ENCODE data around the gene GGPS1. TPM values are rescaled to one million over a fixed set of nuclear protein-coding genes. Genes with fewer than 3 reads are reported as not detected.

Gene GGPS1
- total RNA-seq, 4 donors from 2014 or later = 18.9 to 26.5 (median 21.4) TPM

DNA sequence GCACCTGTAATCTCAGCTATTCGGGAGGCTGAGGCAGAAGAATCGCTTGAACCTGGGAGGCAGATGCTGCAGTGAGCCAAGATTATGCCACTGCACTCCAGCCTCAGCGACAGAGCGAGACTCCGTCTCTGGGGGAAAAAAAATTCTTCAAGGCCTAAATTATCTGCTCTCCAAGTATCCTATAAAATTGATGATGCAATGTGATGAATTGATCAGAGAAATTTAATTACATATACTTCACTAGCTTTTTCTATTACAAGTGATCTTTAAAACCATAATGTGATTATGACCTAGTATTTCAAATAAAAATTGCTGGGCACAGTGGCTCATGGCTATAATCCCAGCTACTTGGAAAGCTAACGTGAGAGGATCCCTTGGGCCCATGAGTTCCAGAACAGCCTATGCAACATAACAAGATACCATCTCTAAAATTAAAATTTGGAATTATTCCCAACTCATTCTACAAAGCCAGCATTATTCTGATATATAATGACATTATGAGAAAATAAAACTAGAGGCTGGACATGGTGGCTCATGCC lies 44.1 kb upstream of the GGPS1 start:
- Histone ChIP-seq H3K4me3 (no peak overlapping the region), H3K4me1 (peaks cover 28% of the 10 kb centered on the region), H3K9me3 (no peaks in the 10 kb centered on the region), H3K27me3 (no peaks in the 10 kb centered on the region), H3K36me3 (no peaks in the 10 kb centered on the region), H3K27ac (no peak overlapping the region)
- WGBS = 81% methylated on average over 6 of the region's 6 CpGs
- no peak for DNase-seq (ENCODE audit: low spot score in 2 of 2)
- TF ChIP-seq POLR2A (IDR thresholded peaks at IDR 0.05) (no peak), POLR2AphosphoS5 (IDR thresholded peaks at IDR 0.05) (no peak), EP300 (IDR thresholded peaks at IDR 0.05) (no peak)
- TF ChIP-seq, protein P1, sequence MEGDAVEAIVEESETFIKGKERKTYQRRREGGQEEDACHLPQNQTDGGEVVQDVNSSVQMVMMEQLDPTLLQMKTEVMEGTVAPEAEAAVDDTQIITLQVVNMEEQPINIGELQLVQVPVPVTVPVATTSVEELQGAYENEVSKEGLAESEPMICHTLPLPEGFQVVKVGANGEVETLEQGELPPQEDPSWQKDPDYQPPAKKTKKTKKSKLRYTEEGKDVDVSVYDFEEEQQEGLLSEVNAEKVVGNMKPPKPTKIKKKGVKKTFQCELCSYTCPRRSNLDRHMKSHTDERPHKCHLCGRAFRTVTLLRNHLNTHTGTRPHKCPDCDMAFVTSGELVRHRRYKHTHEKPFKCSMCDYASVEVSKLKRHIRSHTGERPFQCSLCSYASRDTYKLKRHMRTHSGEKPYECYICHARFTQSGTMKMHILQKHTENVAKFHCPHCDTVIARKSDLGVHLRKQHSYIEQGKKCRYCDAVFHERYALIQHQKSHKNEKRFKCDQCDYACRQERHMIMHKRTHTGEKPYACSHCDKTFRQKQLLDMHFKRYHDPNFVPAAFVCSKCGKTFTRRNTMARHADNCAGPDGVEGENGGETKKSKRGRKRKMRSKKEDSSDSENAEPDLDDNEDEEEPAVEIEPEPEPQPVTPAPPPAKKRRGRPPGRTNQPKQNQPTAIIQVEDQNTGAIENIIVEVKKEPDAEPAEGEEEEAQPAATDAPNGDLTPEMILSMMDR (IDR thresholded peaks at IDR 0.05) = no peak

DNA sequence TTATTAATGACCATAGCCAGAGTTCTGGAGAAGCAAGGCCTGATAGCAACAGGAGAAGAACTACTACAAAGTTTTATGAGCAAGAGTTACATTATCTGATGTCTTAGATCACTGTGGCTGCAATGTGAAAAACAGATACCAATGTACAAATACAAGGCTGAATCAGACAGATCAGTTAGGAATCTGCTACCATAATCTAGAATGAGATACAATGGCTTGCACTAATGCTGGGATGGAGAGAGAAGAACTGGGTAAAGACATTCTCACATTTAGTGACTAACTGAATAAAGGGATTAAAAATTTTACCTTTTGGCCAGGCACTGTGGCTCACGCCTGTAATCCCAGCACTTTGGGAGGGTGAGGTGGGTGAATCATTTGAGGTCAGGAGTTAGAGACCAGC lies 41.7 kb upstream of the GGPS1 start:
- H3K27ac ChIP-seq = no peak overlapping the region
- WGBS = 71% methylated on average over 1 of the region's 1 CpG
- TF ChIP-seq, protein P1 (IDR thresholded peaks at IDR 0.05) = no peak
- TF ChIP-seq POLR2A (IDR thresholded peaks at IDR 0.05) (no peak), EP300 (IDR thresholded peaks at IDR 0.05) (no peak), POLR2AphosphoS5 (IDR thresholded peaks at IDR 0.05) (no peak)

DNA sequence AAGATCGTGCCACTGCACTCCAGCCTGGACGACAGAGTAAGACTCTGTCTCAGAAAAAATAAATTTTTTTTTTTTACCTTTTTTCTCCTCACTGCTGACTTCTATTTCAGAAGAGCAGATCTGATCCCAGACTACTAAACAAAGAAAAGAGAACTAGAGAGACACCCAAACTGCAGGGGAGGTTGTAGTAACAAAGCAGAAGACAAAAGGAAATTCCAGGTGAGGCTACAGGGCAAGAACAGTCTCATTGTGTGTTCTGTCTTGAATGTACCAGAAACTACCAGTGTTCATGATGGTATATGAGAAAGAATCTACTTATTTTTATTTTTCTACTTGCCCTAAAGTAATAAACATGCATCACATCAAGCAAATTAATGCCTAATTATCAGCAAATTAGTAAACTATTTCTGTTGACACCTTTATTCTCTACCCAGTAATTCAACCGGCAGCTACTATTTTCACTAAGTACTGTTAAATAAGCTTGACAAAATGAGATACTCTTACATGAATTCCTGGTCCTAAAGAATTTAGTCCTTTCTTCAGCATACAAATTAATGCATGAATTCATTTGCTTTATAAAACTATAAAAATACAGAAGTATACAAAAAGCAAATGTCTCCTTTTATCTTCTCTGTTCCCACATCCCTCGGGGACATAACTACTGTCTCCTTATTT lies 41.0 kb upstream of the GGPS1 start:
- H3K9me3 ChIP-seq = no peaks in the 10 kb centered on the region
- no peak for DNase-seq (ENCODE audit: low spot score in 2 of 2)
- H3K36me3 ChIP-seq = no peaks in the 10 kb centered on the region
- H3K4me1 ChIP-seq = peaks cover 28% of the 10 kb centered on the region
- WGBS = 85% methylated on average over 4 of the region's 4 CpGs
- no peak for TF ChIP-seq POLR2AphosphoS5 (IDR thresholded peaks at IDR 0.05)
- TF ChIP-seq, protein P1 (IDR thresholded peaks at IDR 0.05) = no peak
- TF ChIP-seq POLR2A (IDR thresholded peaks at IDR 0.05) = no peak
- no peak for TF ChIP-seq EP300 (IDR thresholded peaks at IDR 0.05)
- H3K27me3 ChIP-seq = no peaks in the 10 kb centered on the region
- H3K27ac ChIP-seq = no peak overlapping the region
- no peak overlapping the region for H3K4me3 ChIP-seq

More for the DNA sequence above, 41.7 kb upstream of the GGPS1 start:
- H3K36me3 ChIP-seq = no peaks in the 10 kb centered on the region
- peaks cover 28% of the 10 kb centered on the region for H3K4me1 ChIP-seq
- no peaks in the 10 kb centered on the region for H3K9me3 ChIP-seq
- no peak overlapping the region for H3K4me3 ChIP-seq
- DNase-seq (ENCODE audit: low spot score in 2 of 2) = no peak
- no peaks in the 10 kb centered on the region for H3K27me3 ChIP-seq

GRCh38 chr1:235289859-235290739 lies 38.3 kb upstream of the GGPS1 start:
- Histone ChIP-seq H3K9me3 (no peaks in the 10 kb centered on the region), H3K4me3 (no peak overlapping the region), H3K27ac (no peak overlapping the region), H3K4me1 (peaks cover 26% of the 10 kb centered on the region), H3K36me3 (no peaks in the 10 kb centered on the region), H3K27me3 (no peaks in the 10 kb centered on the region)
- WGBS = 84% methylated on average over 12 of the region's 12 CpGs
- TF ChIP-seq POLR2AphosphoS5 (IDR thresholded peaks at IDR 0.05) (no peak), EP300 (IDR thresholded peaks at IDR 0.05) (no peak), POLR2A (IDR thresholded peaks at IDR 0.05) (no peak)
- TF ChIP-seq, protein P1 (IDR thresholded peaks at IDR 0.05) = no peak
- DNase-seq (ENCODE audit: low spot score in 2 of 2) = no peak
